ENCODE data around the gene CYB561. TPM values are rescaled to one million over a fixed set of nuclear protein-coding genes. Genes with fewer than 3 reads are reported as not detected.

The CYB561 gene
- total and polyA plus RNA-seq, 10 of the 15 experiments (the other 5 are each of a cell fraction or from before 2014, with no cell fraction given) = 0.52 to 6.9 (median 2.5) TPM

DNA sequence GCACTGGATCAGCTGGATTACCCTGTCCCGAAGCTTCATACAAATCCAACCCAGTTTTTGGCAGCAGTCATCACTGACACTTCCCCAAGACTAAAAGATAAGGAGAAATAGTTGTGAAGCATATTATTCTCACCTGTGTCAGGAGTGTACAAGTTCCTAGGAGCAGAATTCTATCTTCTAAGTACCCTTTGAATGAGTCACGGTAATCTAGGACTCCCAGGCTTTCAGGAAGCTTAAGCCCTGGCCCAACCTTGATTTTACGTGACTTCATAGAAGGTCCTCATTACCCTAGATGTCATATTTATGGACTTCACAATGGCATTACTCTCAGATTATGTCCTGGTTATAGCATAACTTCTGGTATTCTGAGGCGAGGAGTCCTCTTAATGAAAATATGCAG, 31.9 kb downstream of the CYB561 start:
- Histone ChIP-seq H3K27me3 (replicated peaks in 1 of 2; ENCODE audit: control insufficient read depth in 2 of 2, insufficient read depth in 2 of 2, low read length in 1 of 2) (peaks cover 2 to 4% of the 10 kb centered on the region in 2 experiments), H3K4me3 (no peak overlapping the region), H3K4me2 (ENCODE audit: control insufficient read depth, insufficient read depth) (no peak overlapping the region), H3K36me3 (ENCODE audit: control insufficient read depth in 2 of 2, insufficient read depth in 2 of 2, low read length in 1 of 2) (no peaks in the 10 kb centered on the region), H3K9ac (ENCODE audit: control insufficient read depth, insufficient read depth, low read length) (no peak overlapping the region), H2AFZ (ENCODE audit: control insufficient read depth, low read depth, low read length) (no peak overlapping the region), H3K4me1 (ENCODE audit: control insufficient read depth, insufficient read depth, low read length) (no peaks in the 10 kb centered on the region), H3K27ac (ENCODE audit: control insufficient read depth, insufficient read depth) (no peak overlapping the region), H3K79me2 (ENCODE audit: control insufficient read depth, insufficient read depth, low read length) (no peaks in the 10 kb centered on the region), H3K9me3 (replicated peaks; ENCODE audit: control insufficient read depth, insufficient read depth, low read length) (no peaks in the 10 kb centered on the region), H4K20me1 (ENCODE audit: control insufficient read depth, insufficient read depth) (no peaks in the 10 kb centered on the region)
- no peak for DNase-seq (ENCODE audit: low read depth, low spot score)
- TF ChIP-seq RBBP5 (conservative IDR thresholded peaks at IDR 0.05) = no peak
- intact Hi-C loops (cut with micrococcal nuclease; ENCODE audit: unreplicated experiment) = no loop called here
- ATAC-seq = no peak
- no peak for FAIRE-seq
- ChIA-PET SMC1A (ENCODE audit: uncharacterized antibody, unreplicated experiment) (interaction anchor here (0.8 to 1.2 kb wide), 2 partner anchors 13 to 193 kb away, joined by 3 to 4 read pairs; no protein-coding TSS in a partner anchor), POLR2A (no interaction called here), CTCF (interaction anchor here (0.6 to 3.9 kb wide), 4 partner anchors 8 to 993 kb away, joined by 4 to 18 read pairs (median 6); no protein-coding TSS in a partner anchor), RAD21 (ENCODE audit: unreplicated experiment) (interaction anchor here (2.1 kb wide), 1 partner anchor 11 kb away, joined by 7 read pairs; no protein-coding TSS in a partner anchor)
- in situ Hi-C loops (cut with MboI) = no loop called here
- BruUV-seq (replicated peaks) = no TSS peak
- WGBS (ENCODE audit: insufficient coverage, insufficient replicate concordance, low lambda C conversion rate, missing lambda C conversion rate) = 29% methylated on average over 4 of the region's 4 CpGs

DNA sequence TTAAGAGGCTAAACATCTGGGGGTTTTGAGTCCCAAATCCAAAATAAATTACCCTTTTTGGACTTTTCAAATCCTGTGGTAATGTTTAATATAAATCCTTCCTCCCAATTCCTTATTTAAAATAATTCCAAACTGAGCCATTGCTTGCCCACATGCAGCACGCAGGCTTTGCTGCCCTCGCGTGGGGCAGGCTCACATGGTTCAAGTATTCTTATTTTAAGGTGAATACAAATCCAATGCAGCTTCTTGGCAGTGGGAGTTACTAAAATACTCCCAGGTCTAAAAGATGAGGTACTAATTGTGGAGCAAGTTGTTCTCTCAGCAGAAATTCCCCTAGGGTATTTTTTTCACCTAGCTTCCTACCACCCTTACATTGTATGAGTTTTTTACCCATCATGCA, 33.0 kb downstream of the CYB561 start:
- no peak overlapping the region for H3K4me2 ChIP-seq (ENCODE audit: control insufficient read depth, insufficient read depth)
- no peak overlapping the region for H3K9ac ChIP-seq (ENCODE audit: control insufficient read depth, insufficient read depth, low read length)
- no peaks in the 10 kb centered on the region for H3K4me1 ChIP-seq (ENCODE audit: control insufficient read depth, insufficient read depth, low read length)
- no peak overlapping the region for H3K4me3 ChIP-seq
- H3K79me2 ChIP-seq (ENCODE audit: control insufficient read depth, insufficient read depth, low read length) = no peaks in the 10 kb centered on the region
- in situ Hi-C loops (cut with MboI) = no loop called here
- WGBS (ENCODE audit: insufficient coverage, insufficient replicate concordance, low lambda C conversion rate, missing lambda C conversion rate) = 59% methylated on average over 3 of the region's 3 CpGs
- H2AFZ ChIP-seq (ENCODE audit: control insufficient read depth, low read depth, low read length) = no peak overlapping the region
- no peaks in the 10 kb centered on the region for H3K36me3 ChIP-seq (ENCODE audit: control insufficient read depth in 2 of 2, insufficient read depth in 2 of 2, low read length in 1 of 2)
- DNase-seq (ENCODE audit: low read depth, low spot score) = no peak
- H3K9me3 ChIP-seq (replicated peaks; ENCODE audit: control insufficient read depth, insufficient read depth, low read length) = no peaks in the 10 kb centered on the region
- TF ChIP-seq ZNF207 (IDR thresholded peaks at IDR 0.05; ENCODE audit: borderline replicate concordance) (no peak), NFYA (IDR thresholded peaks at IDR 0.05; ENCODE audit: borderline replicate concordance, low read depth, low read length) (no peak), BHLHE40 (IDR thresholded peaks at IDR 0.05; ENCODE audit: borderline replicate concordance in 1 of 2, low read depth in 2 of 2, low read length in 1 of 2) (no peak), ASH2L (IDR thresholded peaks at IDR 0.05; ENCODE audit: borderline replicate concordance, low read depth) (no peak), SMARCA5 (IDR thresholded peaks at IDR 0.05) (no peak), ZZZ3 (IDR thresholded peaks at IDR 0.05; ENCODE audit: control insufficient read depth, insufficient read length, low read depth) (no peak), CHD2 (IDR thresholded peaks at IDR 0.05; ENCODE audit: borderline replicate concordance, low read depth, low read length) (no peak)
- POLR2A ChIA-PET = no interaction called here
- SMC1A ChIA-PET (ENCODE audit: uncharacterized antibody, unreplicated experiment) = interaction anchor here (1.2 kb wide), 1 partner anchor 194 kb away, joined by 4 read pairs; no protein-coding TSS in a partner anchor
- H3K27me3 ChIP-seq (replicated peaks in 1 of 2; ENCODE audit: control insufficient read depth in 2 of 2, insufficient read depth in 2 of 2, low read length in 1 of 2) = peaks cover 2% of the 10 kb centered on the region in 2 experiments
- BruUV-seq (replicated peaks) = no TSS peak
- no peaks in the 10 kb centered on the region for H4K20me1 ChIP-seq (ENCODE audit: control insufficient read depth, insufficient read depth)
- intact Hi-C loops (cut with micrococcal nuclease; ENCODE audit: unreplicated experiment) = no loop called here
- no peak for ATAC-seq
- H3K27ac ChIP-seq (ENCODE audit: control insufficient read depth, insufficient read depth) = no peak overlapping the region
- CTCF ChIA-PET = interaction anchor here (1.6 kb wide), 1 partner anchor 199 kb away, joined by 4 read pairs; no protein-coding TSS in a partner anchor
- FAIRE-seq = no peak
- RAD21 ChIA-PET (ENCODE audit: unreplicated experiment) = interaction anchor here (2.1 kb wide), 1 partner anchor 12 kb away, joined by 7 read pairs; no protein-coding TSS in a partner anchor

Data from GM12878 (cell line).